ENCODE results near the gene C3orf20.

DNA sequence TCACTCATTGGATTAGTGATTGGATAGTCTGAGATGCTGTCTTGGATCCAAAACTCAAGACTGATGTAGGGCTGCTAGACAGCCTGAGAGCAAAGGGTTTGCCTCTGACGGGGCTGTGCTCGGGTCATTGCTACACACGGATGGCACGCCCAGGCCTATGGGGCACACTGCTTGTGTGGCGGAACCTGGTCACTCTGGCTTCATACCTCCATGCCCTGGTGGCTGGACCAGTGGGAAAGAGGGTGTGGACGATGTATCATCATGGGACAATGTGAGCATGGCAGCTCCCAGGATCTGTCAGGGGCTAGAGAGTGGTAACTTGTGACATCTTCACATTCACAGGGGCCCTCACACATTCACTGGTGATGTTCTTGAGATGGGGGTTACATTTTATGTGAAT, 41.5 kb upstream of the C3orf20 start:
- TF ChIP-seq CTCF (IDR thresholded peaks at IDR 0.05; ENCODE audit: insufficient read depth, low read length, poor library complexity, severe bottlenecking): no peak
- no peak for TF ChIP-seq EZH2phosphoT487 (conservative IDR thresholded peaks at IDR 0.05; ENCODE audit: low read length)

Measured in SU-DHL-6 (cell line).